GM21367 (cell line): Measurements from ENCODE around the gene OR2V2.
"Not testable (repeated sequence)": the region's sequence is repeated elsewhere in the genome, so short reads cannot be mapped to it uniquely, and the experiment has no call there.

ENCODE experiments used
- ATAC-seq: cut with Tn5 transposase; IDR thresholded peaks from one replicate; pipeline ENCODE4 v1.9.1; 2021; ENCODE audit not compliant: unreplicated experiment

Gene OR2V2

GRCh38 chr5:181114844-181115778 lies 32.3 kb upstream of the OR2V2 start:
- ATAC-seq, result no peak

- ATAC-seq, result no peak
These were observed 29.0 kb upstream of the OR2V2 start for GRCh38 chr5:181118369-181118768.

GRCh38 chr5:181119105-181119504 lies 28.3 kb upstream of the OR2V2 start:
- ATAC-seq, result no peak

GRCh38 chr5:181120306-181120705 lies 27.1 kb upstream of the OR2V2 start:
- ATAC-seq, result no peak

GRCh38 chr5:181120761-181121160 lies 26.6 kb upstream of the OR2V2 start:
- no peak for ATAC-seq

GRCh38 chr5:181121675-181122561 lies 25.5 kb upstream of the OR2V2 start:
- ATAC-seq, result no peak

GRCh38 chr5:181124526-181124925 lies 22.9 kb upstream of the OR2V2 start:
- no peak for ATAC-seq

- no peak for ATAC-seq
These were observed 20.5 kb upstream of the OR2V2 start for GRCh38 chr5:181126841-181127240.

- no peak for ATAC-seq
These were observed 19.9 kb upstream of the OR2V2 start for GRCh38 chr5:181127456-181127855.

GRCh38 chr5:181127907-181128626 lies 19.3 kb upstream of the OR2V2 start:
- ATAC-seq, result no peak

GRCh38 chr5:181129601-181130000 lies 17.8 kb upstream of the OR2V2 start:
- no peak for ATAC-seq

- ATAC-seq, result not testable (repeated sequence)
These were observed 17.3 kb upstream of the OR2V2 start for GRCh38 chr5:181130081-181130480.

GRCh38 chr5:181130832-181131496 lies 16.4 kb upstream of the OR2V2 start, which contains the start of gene OR2V1:
Gene OR2V1 (minus strand): TSS chr5:181131169. CDS start chr5:181125304, 5,865 bp downstream.
- no peak for ATAC-seq

GRCh38 chr5:181131514-181131913 lies 15.9 kb upstream of the OR2V2 start:
- ATAC-seq, result no peak

GRCh38 chr5:181133083-181133482 lies 14.3 kb upstream of the OR2V2 start:
- no peak for ATAC-seq

- no peak for ATAC-seq
These were observed 13.7 kb upstream of the OR2V2 start for GRCh38 chr5:181133610-181134231.

GRCh38 chr5:181134259-181134658 lies 13.1 kb upstream of the OR2V2 start:
- ATAC-seq, result no peak

GRCh38 chr5:181136361-181136955 lies 10.9 kb upstream of the OR2V2 start:
- ATAC-seq, result no peak

GRCh38 chr5:181138258-181138657 lies 9.1 kb upstream of the OR2V2 start:
- ATAC-seq, result no peak

GRCh38 chr5:181140766-181141165 lies 6.6 kb upstream of the OR2V2 start:
- ATAC-seq, result no peak
